Subcutaneous adipose tissue (tissue), 4 donors: ENCODE measurements around the gene DIAPH3. TPM values are rescaled to one million over a fixed set of nuclear protein-coding genes. Genes with fewer than 3 reads are reported as not detected.

ENCODE experiments used
- CTCF ChIP-seq: fragments of 450-650 bp; IDR thresholded peaks from one replicate; pipeline ENCODE4 v1.5.1; 2016; ENCODE audit warnings: low read depth, mild to moderate bottlenecking, control low read depth, antibody characterized with exemption, moderate library complexity
- total RNA-seq, 4 donors: library from RNA; depleted of rRNA; stranded (reverse); fragments of >200 nt; gene quantifications; one replicate each; pipeline ENCODE4 v1.1.0, GENCODE V29; 2016

DIAPH3 gene
- total RNA-seq, 4 donors from 2014 or later: 0.38 to 1.5 (median 0.66) TPM; not detected in 1

- TF ChIP-seq CTCF: no peak
Observed at GRCh38 chr13:59915252-59915651, 248.5 kb downstream of the DIAPH3 start.

GRCh38 chr13:59914556-59914955 lies 249.2 kb downstream of the DIAPH3 start:
- TF ChIP-seq CTCF: no peak

GRCh38 chr13:59906413-59907049 lies 257.2 kb downstream of the DIAPH3 start:
- no peak for TF ChIP-seq CTCF

GRCh38 chr13:59901191-59901590 lies 262.5 kb downstream of the DIAPH3 start:
- no peak for TF ChIP-seq CTCF

GRCh38 chr13:59898066-59898465 lies 265.7 kb downstream of the DIAPH3 start:
- TF ChIP-seq CTCF: no peak

- TF ChIP-seq CTCF: no peak
Observed at GRCh38 chr13:59893266-59893665, 270.5 kb downstream of the DIAPH3 start.

GRCh38 chr13:59891053-59891452 lies 272.7 kb downstream of the DIAPH3 start:
- TF ChIP-seq CTCF: no peak
